Measurements from ENCODE around the gene MMP14.

Gene MMP14

GRCh38 chr14:22884076-22884737 is 47.8 kb downstream of the MMP14 start:
- DNase-seq (ENCODE audit: low spot score): no peak

DNA sequence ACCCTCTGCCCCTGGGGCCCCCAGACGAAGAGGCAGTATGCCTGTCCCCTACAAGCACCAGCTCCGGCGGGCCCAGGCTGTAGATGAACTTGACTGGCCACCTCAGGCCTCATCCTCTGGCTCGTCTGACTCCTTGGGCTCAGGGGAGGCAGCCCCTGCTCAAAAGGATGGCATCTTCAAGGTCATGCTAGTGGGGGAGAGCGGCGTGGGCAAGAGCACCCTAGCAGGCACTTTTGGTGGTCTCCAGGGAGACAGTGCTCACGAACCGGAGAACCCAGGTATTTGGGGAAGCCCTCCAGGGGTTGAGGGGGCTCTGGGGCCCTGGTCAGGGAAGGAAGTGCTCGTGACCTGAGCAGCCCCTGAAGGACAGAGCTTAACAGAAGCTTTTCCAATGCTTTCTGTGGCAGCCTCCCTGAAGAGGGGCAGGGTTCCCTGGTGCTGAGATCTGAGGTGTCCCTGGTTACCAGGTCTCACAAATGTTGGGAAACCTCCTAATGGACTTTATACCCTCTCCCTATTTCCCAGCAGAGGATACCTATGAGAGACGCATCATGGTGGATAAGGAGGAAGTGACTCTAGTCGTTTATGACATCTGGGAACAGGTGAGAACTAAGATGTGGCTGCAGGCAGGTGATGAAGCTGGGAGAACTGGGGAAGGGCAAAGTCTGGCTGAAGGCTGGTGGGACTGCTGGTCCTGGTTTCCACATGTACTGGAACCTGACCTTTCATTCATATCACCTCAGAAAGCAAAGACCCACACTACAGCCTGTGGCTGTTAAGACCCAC is 48.5 kb downstream of the MMP14 start:
- no peak for DNase-seq (ENCODE audit: low spot score)

- no peak for DNase-seq (ENCODE audit: low spot score)
Observed at GRCh38 chr14:22885975-22886374, 49.6 kb downstream of the MMP14 start.

DNA sequence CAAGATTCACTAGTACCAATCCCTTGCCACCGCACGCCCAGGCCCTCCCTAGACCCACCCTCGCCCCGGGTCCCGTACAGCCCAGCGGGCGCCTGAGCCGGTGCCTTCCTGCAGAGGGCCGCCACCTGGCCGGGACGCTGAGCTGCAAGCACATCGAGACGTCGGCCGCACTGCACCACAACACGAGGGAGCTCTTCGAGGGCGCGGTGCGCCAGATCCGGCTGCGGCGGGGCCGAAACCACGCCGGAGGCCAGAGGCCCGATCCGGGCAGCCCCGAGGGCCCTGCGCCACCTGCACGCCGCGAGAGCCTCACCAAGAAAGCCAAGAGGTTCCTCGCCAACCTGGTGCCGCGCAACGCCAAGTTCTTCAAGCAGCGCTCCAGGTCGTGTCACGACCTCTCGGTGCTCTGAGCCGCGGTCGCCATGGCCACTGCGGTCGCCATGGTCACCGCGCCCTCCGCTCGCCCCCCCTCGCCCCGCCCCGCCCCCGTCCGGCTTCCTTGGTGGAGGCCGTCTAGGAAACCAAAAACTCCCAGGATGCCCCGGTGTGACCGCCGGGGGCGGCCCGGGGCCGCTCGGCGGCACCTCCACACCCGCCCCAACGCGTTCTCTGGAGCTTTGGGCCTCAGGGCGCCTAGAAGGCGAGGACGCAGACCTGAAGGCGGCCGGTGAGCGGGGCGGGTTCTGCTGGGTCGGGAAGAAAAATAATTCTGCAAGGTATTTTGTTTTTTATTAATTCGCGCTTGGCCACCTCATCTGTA is 50.3 kb downstream of the MMP14 start:
- DNase-seq (ENCODE audit: low spot score): peak; percentile 64

- peak; percentile 94 for DNase-seq (ENCODE audit: low spot score)
Observed at GRCh38 chr14:22887260-22887989, 51.0 kb downstream of the MMP14 start.

GRCh38 chr14:22887990-22888378 is 51.6 kb downstream of the MMP14 start:
- DNase-seq (ENCODE audit: low spot score): no peak

DNA sequence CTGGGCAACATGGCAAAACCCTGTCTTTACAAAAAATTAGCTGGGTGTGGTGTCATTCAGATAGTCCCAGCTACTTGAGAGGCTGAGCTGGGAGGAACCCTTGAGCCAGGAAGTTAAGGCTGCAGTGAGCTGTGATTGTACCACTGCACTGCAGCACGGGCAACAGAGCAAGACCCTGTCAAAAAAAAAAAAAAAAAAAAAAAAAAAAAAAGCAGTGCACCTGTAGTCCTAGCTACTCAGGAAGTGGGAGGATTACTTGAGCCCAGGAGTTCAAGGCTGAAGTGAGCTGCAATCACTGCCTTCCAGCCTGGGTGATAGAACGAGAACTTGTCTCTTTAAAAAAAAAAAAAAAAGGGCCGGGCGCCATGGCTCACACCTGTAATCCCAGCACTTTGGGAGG is 52.3 kb downstream of the MMP14 start:
- no peak for DNase-seq (ENCODE audit: low spot score)

- DNase-seq (ENCODE audit: low spot score): no peak
Observed at GRCh38 chr14:22890416-22890815, 54.0 kb downstream of the MMP14 start.

GRCh38 chr14:22892488-22892887 is 56.1 kb downstream of the MMP14 start:
- DNase-seq (ENCODE audit: low spot score): no peak

DNA sequence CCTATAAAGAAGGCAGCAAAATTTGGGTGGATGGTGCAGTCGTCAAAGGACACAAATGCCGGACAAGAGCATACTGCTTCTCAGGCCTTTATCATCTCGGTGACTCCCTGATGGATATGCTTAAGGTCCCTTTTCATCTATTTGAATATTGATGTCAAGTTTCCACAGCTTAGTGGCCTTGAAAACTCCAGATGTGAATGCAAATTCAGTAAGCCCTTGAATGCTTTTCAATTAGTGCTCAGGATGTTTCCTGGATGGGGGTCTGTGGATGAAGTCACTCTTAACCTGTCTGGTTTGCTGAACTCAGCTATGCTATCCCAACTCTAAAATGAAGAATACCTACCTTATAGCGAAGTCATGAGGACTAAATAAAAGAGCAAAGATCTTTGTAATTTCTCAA is 57.3 kb downstream of the MMP14 start:
- no peak for DNase-seq (ENCODE audit: low spot score)

GRCh38 chr14:22895402-22895801 is 59.0 kb downstream of the MMP14 start:
- no peak for DNase-seq (ENCODE audit: low spot score)

DNA sequence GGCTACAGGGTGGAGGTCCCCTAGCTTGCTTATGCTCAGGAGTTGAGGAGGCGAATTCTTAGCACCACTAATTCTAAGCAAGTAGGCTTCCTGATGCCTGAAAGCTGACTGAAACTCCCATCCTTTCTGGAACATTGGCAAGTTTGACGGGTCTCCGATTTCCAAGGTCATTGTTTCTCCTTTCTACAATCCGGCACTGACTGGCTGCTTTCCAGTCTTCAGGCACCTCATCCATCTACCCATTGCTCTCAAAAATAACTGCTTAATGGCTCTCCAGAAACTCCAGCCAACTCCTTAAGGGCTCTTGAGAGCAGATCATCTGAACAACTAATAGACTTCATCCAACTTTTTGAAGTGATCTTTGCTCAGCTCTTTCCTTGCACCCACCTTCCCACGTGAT is 60.0 kb downstream of the MMP14 start:
- DNase-seq (ENCODE audit: low spot score): no peak

DNA sequence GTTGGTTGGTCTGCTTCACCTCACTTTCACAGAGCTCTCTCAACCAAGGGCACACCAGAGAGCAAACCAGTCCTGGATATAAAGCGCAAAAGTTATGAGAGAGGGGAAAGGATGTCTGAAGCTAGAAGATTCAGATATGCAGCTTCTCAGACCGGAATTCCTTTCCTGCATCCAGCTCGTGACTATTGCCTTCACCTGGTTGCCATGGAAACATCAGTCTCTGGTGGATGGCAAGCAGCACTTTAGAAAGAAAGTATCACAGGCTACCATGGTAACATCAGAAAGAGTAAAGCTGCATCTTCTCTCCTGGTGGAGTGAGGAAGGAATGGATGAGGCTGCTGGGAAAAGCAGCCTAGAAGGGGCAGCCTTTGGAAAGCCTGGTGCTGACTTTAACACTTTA is 60.4 kb downstream of the MMP14 start:
- no peak for DNase-seq (ENCODE audit: low spot score)

DNA sequence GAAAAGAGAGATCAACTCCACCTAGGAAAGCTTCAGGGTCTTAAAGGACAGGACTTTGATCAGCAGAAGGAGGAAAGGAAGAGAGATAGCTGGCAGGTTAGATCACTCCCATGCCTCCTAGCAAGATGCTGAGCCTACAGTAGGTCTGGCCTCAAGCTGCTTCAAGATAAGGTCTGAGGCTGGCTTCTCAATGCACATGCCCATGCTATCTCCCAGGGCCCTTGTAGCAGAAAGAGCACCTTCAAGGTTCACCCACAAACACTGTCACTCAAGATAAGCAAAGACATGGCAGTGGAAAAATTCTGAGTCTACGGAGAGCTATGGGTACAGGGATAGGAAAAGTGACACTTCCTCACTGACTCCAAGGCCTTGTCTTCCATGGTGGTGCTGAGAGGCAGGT is 61.0 kb downstream of the MMP14 start:
- no peak for DNase-seq (ENCODE audit: low spot score)

Small RNA genes lying within 50 kb of the gene (small RNA-seq; reads per million reads assigned to genes)
- 0 reads per million in 2 experiments for gene RF00019
